22Rv1 (cell line): ENCODE data around the gene GALNT18.

ENCODE experiments used
- CTCF ChIP-seq: fragments of 450-650 bp; IDR thresholded peaks from 2 replicates; pipeline ENCODE4 v1.5.1; 2017; ENCODE audit warnings: mild to moderate bottlenecking
- ZFX ChIP-seq: fragments of 450-650 bp; IDR thresholded peaks from 2 replicates; pipeline ENCODE4 v1.6.1; 2017; ENCODE audit warnings: antibody characterized with exemption, borderline replicate concordance

GRCh38 chr11:11444027-11444803, 177.6 kb downstream of the GALNT18 start:
- TF ChIP-seq CTCF (no peak), ZFX (no peak)
